TTC549 (cell line): Measurements from ENCODE around the gene LY6G5B.

Source experiments
- FAIRE-seq: peaks from 2 replicates; lab custom pipeline; 2012; peaks lifted over from hg19 to GRCh38; lab: Jason Lieb, UNC

The LY6G5B gene

DNA sequence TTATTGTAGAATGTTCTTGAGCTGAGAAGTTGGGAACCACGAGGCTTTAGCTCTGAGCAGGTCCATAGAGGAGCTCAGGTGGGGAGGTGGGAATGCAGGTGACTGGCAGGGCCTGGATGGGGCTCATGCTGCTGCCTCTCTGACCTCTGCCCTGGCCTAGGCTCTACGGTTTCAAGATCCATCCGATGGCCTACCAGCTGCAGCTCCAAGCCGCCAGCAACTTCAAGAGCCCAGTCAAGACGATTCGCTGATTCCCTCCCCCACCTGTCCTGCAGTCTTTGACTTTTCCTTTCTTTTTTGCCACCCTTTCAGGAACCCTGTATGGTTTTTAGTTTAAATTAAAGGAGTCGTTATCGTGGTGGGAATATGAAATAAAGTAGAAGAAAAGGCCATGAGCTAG lies at the start of gene LY6G5B:
Gene LY6G5B, plus strand, starts transcription at position 301 of the 400 bp plus-strand sequence. CDS start 975 bp downstream, outside the sequence.
- no peak for FAIRE-seq

- FAIRE-seq, result no peak
Measured at GRCh38 chr6:31620586-31621319, 49.0 kb upstream of the LY6G5B start, which contains the start of gene PRRC2A. Gene PRRC2A, plus strand, starts transcription at chr6:31620715. Its CDS starts 2,075 bp downstream, at chr6:31622790.

DNA sequence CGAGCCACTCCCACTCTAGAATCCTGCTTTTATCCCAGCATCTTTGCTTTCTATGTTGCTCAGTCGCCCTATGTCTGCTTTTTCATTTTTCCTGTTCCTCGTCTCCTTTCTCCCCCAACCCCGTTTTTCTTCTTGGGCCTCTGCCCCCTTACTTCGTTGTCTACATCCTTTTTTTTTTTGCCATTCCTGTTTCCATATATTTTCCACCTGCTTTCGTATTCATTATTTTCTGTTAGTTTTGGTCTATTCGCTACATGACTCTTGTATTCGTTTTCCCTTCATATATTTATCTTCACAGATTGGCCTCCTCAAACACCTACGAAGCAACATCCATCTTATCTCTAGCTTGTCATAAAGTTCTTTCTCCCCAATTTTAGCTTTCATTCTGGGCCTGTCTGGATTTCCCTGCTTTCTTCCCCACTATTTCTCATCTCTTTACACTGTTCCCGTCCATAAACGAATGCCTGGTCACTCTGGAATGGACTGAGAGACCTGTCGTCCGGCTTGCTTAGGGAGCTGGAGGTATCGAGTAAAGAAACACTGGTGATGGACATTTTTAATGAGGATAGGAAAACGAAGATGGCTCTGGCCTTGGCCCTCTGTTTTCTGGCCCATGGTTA lies 48.3 kb upstream of the LY6G5B start:
- FAIRE-seq, result no peak

- no peak for FAIRE-seq
Measured at GRCh38 chr6:31621991-31622390, 47.8 kb upstream of the LY6G5B start.

DNA sequence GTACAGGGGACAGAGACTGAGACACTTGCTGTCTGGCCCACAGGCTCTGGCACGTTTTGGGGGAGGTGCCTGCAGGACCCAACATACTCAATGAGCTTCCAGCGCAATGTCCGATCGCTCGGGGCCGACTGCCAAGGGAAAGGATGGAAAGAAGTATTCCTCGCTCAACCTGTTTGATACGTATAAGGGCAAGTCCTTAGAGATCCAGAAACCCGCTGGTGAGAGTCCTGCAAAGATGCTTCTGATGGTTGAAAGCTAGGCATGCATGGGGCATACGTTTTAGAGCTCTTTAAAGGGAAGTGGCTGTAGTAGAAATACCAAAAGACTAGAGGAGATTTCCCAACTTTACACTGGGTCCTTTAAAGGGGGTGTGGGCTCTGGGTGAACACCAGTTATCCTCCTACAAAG lies 47.1 kb upstream of the LY6G5B start:
- no peak for FAIRE-seq

- FAIRE-seq, result no peak
Measured at GRCh38 chr6:31624070-31624469, 45.7 kb upstream of the LY6G5B start.

DNA sequence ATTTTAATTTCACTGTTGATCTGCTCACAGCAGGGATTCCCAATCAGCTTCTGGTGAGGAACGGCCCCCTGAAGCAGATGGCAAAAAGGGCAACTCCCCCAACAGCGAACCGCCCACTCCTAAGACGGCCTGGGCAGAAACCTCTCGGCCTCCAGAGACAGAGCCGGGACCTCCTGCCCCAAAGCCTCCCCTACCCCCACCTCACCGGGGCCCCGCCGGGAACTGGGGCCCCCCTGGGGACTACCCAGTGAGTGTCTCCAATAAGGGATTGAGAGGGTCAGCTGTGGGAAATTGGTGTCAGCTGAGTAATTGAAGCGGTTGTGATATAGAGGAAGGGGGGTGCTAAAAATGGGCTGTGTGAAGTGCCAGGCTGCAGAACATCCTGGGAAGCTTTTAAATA lies 42.8 kb upstream of the LY6G5B start:
- no peak for FAIRE-seq

DNA sequence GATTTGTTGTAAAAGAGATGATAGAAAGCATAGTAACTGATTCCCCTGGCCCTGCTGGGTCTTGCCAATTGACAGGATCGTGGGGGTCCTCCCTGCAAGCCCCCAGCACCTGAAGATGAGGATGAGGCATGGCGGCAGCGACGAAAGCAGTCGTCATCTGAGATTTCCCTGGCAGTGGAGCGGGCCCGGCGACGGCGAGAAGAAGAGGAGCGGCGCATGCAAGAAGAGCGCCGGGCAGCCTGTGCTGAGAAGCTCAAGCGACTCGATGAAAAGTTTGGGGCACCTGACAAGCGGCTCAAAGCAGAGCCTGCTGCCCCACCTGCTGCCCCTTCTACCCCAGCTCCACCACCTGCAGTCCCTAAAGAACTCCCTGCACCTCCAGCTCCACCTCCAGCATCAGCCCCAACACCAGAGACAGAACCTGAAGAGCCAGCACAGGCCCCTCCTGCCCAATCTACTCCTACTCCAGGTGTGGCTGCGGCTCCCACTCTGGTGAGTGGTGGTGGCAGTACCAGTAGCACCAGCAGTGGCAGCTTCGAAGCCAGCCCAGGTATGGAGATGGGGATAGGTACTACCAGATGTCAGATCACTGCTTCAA lies 42.0 kb upstream of the LY6G5B start:
- FAIRE-seq, result no peak

DNA sequence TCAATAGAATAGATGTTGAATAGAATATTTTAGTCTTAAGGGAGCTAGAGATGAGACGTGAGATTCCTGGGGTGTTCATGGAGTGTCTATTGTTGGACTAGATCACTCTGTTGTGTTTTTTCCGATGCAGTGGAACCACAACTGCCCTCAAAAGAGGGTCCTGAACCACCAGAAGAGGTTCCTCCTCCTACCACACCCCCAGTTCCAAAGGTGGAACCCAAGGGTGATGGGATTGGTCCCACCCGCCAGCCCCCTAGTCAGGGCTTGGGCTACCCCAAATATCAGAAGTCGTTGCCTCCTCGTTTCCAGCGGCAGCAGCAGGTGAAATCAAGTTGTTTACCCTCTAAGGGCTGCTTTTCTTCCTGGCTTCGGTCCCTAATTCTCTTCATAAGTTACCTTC lies 40.8 kb upstream of the LY6G5B start:
- FAIRE-seq, result no peak

DNA sequence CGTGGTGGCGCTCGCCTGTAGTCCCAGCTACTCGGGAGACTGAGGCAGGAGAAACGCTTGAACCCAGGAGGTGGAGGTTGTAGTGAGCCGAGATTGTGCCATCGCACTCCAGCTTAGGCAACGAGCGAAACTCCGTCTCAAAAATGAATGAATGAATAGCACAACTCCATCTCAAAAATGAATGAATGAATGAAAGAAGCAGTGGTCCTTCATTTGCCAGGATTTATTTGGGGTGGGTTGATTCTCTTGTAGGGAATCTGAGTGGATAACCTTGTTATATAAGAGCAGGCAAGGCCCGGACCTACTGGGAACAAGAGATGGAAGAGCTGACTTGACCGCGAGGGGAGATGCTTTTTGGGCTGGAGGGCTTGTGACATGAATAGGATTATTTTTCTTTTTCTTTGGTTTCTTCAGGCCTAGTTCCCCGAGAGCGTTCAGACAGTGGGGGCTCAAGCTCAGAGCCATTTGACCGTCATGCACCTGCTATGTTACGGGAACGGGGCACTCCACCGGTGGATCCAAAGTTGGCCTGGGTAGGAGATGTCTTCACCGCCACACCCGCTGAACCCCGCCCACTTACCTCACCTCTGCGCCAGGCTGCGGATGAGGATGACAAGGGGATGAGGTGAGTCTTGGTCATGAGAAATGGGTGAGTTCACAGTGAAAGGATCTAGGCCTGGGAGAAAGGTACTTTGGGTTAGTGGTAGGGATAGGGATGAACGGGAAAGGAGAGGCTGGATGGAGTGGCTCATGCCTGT lies 39.4 kb upstream of the LY6G5B start:
- FAIRE-seq, result no peak

GRCh38 chr6:31631209-31631608 lies 38.6 kb upstream of the LY6G5B start:
- no peak for FAIRE-seq

DNA sequence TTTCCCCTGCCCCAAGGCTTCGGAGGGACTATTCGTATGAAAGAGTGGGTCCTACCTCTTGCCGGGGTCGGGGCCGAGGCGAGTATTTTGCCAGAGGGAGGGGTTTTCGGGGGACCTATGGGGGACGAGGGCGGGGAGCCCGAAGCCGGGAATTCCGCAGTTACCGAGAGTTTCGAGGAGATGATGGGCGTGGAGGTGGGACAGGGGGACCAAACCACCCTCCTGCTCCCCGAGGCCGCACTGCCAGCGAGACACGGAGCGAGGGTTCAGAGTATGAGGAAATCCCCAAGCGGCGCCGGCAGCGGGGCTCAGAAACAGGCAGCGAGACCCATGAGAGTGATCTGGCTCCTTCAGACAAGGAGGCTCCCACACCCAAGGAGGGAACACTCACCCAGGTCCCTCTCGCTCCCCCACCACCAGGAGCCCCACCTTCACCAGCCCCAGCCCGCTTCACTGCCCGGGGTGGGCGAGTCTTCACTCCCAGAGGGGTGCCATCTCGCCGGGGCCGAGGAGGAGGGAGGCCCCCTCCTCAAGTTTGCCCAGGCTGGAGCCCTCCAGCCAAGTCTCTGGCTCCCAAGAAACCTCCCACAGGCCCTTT lies 38.0 kb upstream of the LY6G5B start:
- FAIRE-seq, result no peak

DNA sequence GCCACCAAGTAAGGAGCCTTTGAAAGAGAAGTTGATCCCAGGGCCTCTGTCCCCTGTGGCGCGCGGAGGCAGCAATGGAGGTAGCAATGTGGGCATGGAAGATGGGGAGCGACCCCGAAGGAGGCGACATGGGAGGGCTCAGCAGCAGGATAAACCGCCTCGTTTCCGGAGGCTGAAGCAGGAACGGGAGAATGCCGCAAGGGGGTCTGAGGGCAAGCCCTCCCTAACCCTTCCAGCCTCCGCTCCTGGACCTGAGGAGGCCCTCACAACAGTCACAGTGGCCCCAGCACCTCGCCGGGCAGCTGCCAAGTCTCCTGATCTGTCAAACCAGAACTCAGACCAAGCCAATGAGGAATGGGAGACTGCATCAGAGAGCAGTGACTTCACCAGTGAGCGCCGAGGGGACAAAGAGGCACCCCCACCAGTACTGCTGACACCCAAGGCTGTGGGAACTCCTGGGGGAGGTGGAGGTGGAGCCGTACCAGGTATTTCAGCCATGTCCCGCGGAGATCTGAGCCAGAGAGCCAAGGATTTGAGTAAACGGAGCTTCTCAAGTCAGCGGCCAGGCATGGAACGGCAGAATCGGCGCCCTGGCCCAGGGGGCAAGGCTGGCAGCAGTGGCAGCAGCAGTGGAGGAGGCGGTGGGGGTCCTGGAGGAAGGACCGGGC lies 37.4 kb upstream of the LY6G5B start:
- no peak for FAIRE-seq

- no peak for FAIRE-seq
Measured at GRCh38 chr6:31633447-31633846, 36.3 kb upstream of the LY6G5B start.

- FAIRE-seq, result no peak
Measured at GRCh38 chr6:31634131-31634530, 35.6 kb upstream of the LY6G5B start.

GRCh38 chr6:31634969-31635575 lies 34.7 kb upstream of the LY6G5B start:
- no peak for FAIRE-seq

GRCh38 chr6:31636698-31637596 lies 32.8 kb upstream of the LY6G5B start:
- FAIRE-seq, result no peak

GRCh38 chr6:31639043-31639442 lies 30.7 kb upstream of the LY6G5B start:
- no peak for FAIRE-seq

DNA sequence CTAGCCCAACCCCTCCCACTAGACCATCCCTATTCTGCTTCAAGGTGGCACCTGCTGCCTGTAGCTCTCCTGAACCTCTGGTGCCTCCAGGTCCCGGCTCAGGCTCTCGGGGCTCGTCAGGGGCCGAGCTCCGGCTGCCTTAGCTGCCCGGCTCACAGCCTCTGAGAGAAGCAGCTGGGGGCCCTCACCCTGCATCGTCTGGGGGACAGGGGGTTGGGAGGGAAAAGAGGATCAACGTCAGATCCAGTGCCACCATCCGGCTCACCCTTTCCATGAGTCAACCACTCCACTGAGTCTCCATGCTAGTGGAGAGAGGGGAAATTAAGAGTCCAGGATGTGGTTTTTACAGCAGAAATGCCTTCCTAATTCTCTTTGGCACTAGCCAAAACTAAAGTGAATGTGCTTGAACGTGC lies 30.3 kb upstream of the LY6G5B start:
- FAIRE-seq, result no peak

- no peak for FAIRE-seq
Measured at GRCh38 chr6:31640612-31641011, 29.2 kb upstream of the LY6G5B start.
